Smooth muscle cell of the brain vasculature (primary cell): ENCODE measurements around the gene STAM2.

Source experiments
- DNase-seq: peaks from one replicate; pipeline ENCODE4 v3.0.0-alpha.2; 2012; ENCODE audit warnings: low read depth, low spot score

The STAM2 gene

DNA sequence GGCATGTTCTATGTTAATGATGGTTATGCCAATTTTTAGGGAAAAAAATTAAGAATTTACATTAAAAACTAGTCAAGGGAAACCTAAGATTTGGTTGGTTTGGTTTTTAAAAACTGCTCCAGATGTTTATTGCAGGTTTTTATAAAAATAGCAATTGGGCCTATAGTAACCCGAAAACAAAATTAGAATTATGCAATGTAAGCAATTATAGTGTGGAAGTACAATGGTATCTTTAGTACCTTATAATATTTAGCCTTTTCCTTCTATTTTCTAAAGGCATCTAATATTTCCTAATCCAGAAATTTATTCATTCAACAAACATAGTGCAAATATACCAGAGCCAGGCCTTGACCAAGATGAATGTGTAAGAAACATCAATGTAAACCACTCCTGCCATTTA lies 104.0 kb downstream of the STAM2 start:
- no peak for DNase-seq

- DNase-seq, result no peak
Observed at GRCh38 chr2:152071092-152071491, 104.5 kb downstream of the STAM2 start.

GRCh38 chr2:152068226-152068625 lies 107.3 kb downstream of the STAM2 start:
- DNase-seq, result no peak

- DNase-seq, result no peak
Observed at GRCh38 chr2:152067823-152068222, 107.7 kb downstream of the STAM2 start.
